GM10847 (cell line): ENCODE data around the gene PCDHGA10.

Experiments used
- POLR2A ChIP-seq: IDR thresholded peaks from 2 replicates; pipeline ENCODE4 v1.6.1; 2011; ENCODE audit not compliant: insufficient read length; ENCODE audit errors: extremely low read depth

Gene PCDHGA10

DNA sequence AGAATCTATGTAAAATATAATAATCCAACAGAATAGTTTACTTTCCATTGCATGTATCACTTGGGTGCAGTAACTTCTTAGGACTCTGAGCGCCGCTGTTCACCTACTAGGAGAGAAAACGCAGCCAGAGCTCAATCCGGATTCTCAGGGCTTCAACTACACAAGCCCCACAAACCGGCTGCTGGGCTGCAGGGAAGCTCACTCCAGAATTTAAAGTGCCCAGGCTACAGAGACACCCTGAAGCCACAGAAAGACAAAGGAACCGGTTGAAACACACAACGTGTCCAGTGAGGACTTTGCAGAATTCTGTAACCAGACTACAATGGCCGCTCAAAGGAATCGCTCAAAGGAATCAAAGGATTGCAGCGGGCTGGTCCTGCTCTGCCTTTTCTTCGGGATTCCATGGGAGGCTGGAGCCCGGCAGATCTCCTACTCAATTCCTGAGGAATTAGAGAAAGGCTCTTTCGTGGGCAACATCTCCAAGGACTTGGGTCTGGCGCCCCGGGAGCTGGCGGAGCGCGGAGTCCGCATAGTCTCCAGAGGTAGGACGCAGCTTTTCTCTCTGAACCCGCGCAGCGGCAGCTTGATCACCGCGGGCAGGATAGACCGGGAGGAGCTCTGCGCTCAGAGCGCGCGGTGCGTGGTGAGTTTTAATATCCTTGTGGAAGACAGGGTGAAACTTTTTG lies at the start of gene PCDHGA10:
PCDHGA10 (plus strand) TSS at position 134 of the 686 bp plus-strand sequence; CDS start at position 323, 189 bp downstream.
- no peak for TF ChIP-seq POLR2A

DNA sequence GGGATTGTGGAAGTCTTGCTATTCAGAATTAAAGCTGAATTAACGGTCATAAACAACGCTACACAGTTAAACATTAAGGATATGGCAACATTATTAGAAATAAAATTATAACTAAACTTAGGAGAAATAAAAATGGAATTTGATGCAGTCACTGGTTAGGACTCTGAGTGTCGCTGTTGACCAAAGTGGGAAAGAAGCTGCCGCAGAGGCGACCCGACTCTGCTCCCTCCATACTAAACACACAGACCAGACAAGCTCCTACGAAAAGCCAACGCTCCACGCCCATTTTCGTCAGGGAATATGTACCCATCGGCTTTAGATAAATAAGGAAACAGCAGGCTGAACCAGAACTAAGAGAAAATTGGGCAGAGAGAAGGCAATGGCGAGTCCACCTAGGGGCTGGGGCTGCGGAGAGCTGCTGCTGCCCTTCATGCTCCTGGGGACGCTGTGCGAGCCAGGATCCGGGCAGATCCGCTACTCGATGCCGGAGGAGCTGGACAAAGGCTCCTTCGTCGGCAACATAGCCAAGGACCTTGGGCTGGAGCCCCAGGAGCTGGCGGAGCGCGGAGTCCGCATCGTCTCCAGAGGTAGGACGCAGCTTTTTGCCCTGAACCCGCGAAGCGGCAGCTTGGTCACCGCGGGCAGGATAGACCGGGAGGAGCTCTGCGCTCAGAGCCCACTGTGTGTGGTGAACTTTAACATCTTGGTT lies 48.7 kb upstream of the PCDHGA10 start, which contains the start of gene PCDHGA5:
PCDHGA5 (plus strand) TSS at position 211 of the 709 bp plus-strand sequence; CDS start at position 380, 169 bp downstream.
- no peak for TF ChIP-seq POLR2A

DNA sequence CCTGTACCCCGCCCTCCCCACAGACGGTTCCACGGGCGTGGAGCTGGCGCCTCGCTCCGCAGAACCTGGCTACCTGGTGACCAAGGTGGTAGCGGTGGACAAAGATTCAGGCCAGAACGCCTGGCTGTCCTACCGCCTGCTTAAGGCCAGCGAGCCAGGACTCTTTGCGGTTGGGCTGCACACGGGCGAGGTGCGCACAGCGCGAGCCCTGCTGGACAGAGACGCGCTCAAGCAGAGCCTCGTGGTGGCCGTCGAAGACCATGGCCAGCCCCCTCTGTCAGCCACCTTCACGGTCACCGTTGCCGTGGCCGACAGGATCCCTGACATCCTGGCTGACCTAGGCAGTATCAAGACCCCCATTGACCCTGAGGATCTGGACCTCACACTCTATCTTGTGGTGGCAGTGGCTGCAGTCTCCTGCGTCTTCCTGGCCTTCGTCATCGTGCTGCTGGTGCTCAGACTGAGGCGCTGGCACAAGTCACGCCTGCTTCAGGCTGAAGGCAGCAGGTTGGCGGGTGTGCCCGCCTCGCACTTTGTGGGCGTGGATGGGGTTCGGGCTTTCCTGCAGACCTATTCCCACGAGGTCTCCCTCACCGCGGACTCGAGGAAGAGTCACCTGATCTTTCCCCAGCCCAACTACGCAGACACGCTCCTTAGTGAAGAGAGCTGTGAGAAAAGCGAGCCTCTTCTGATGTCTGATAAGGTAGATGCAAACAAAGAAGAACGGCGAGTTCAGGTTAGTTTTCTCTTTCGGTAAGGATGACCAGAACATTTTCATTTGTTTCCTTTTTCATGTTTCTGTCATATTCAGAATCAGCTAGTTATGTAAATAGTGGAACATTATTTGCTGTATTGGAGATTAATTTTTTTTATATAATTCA lies 46.5 kb upstream of the PCDHGA10 start:
- TF ChIP-seq POLR2A, result no peak

DNA sequence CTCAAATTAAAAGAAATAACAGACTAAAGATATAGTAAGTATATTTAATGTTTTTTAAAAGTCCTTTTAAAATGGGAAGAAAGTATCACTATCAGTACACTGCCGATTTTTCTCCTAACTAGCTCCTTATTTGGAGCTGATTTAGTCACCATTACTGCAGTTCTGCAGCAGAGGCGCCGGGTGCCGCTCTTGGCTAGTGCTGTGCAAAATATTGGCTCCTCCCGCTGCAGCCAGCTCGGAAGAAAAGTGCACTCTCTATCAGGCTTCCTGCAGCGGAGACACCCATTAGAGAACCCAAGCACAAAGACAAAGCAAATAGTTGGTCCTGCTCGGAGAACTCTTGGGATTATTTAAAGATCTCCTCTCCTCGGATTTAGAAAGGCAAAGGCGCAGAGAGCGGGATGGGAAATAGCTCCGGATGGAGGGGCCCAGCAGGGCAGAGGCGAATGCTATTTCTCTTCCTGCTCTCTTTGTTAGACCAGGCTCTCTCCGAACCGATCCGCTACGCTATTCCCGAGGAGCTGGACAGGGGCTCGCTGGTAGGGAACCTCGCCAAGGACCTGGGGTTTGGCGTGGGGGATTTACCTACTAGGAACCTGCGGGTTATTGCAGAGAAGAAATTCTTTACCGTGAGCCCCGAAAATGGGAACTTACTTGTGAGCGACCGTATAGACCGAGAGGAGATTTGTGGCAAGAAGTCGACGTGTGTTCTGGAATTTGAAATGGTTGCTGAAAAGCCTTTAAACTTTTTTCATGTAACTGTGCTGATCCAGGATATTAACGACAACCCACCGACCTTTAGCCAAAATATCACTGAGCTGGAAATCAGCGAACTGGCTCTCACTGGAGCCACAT lies 42.6 kb upstream of the PCDHGA10 start, which contains the start of gene PCDHGB3:
PCDHGB3 (plus strand) TSS at position 249 of the 855 bp plus-strand sequence; CDS start at position 402, 153 bp downstream.
- no peak for TF ChIP-seq POLR2A

DNA sequence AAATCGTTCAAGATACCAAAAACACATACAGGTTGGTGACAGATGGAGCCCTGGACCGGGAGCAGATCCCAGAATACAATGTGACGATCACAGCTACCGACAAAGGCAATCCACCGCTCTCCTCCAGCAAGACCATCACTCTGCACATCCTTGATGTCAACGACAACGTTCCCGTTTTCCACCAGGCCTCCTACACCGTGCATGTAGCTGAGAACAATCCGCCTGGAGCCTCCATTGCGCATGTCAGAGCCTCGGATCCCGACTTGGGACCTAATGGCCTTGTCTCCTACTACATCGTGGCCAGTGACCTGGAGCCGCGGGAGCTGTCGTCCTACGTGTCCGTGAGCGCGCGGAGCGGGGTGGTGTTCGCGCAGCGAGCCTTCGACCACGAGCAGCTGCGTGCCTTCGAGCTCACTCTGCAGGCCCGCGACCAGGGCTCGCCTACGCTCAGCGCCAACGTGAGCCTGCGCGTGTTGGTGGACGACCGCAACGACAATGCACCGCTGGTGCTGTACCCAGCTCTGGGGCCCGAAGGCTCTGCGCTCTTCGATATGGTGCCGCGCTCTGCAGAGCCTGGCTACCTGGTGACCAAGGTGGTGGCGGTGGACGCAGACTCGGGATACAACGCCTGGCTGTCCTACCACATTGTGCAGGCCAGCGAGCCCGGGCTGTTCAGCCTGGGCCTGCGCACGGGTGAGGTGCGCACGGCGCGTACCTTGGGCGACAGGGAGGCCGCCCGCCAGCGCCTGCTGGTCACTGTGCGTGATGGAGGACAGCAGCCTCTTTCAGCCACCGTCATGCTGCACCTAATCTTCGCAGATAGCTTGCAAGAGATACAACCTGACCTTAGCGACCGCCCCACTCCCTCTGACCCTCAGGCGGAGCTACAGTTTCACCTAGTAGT lies 41.0 kb upstream of the PCDHGA10 start:
- no peak for TF ChIP-seq POLR2A

DNA sequence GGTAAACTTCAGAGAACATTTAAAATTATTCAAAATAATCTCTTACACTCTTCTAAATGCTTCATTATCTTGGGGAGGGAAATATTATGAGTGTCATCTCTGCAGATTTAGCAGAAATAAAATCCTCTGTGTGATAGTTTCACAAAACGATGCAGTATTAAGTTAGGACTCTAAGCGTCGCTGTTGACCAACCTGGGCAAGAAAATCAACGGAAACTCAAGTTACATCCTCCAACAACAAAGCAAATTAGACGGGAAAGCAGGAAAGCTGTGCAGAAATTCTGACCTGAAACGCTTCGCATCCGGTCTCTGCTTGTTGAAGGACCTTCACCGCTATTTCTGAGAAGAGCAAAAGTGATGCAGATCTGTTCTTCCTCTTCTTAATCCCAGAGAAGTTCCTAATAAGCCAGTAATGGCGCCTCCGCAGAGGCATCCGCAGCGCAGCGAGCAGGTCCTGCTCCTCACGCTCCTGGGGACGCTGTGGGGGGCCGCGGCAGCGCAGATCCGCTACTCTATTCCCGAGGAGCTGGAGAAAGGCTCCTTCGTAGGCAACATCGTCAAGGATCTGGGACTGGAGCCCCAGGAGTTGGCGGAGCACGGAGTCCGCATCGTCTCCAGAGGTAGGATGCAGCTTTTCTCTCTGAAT lies 39.0 kb upstream of the PCDHGA10 start, which contains the start of gene PCDHGA6:
PCDHGA6 (plus strand) TSS at position 219 of the 645 bp plus-strand sequence; CDS start at position 412, 193 bp downstream.
- no peak for TF ChIP-seq POLR2A

DNA sequence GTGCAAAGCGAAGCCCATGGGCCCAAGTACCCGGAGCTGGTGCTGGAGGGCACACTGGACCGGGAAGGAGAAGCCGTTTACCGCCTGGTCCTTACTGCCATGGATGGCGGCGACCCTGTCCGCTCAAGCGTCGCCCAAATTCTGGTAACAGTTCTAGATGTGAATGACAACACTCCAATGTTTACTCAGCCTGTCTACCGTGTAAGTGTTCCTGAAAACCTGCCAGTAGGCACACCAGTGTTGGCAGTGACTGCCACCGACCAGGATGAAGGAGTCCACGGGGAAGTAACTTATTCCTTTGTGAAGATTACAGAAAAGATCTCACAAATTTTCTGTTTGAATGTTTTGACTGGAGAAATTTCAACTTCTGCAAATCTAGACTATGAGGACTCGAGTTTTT lies 38.2 kb upstream of the PCDHGA10 start:
- TF ChIP-seq POLR2A, result no peak

DNA sequence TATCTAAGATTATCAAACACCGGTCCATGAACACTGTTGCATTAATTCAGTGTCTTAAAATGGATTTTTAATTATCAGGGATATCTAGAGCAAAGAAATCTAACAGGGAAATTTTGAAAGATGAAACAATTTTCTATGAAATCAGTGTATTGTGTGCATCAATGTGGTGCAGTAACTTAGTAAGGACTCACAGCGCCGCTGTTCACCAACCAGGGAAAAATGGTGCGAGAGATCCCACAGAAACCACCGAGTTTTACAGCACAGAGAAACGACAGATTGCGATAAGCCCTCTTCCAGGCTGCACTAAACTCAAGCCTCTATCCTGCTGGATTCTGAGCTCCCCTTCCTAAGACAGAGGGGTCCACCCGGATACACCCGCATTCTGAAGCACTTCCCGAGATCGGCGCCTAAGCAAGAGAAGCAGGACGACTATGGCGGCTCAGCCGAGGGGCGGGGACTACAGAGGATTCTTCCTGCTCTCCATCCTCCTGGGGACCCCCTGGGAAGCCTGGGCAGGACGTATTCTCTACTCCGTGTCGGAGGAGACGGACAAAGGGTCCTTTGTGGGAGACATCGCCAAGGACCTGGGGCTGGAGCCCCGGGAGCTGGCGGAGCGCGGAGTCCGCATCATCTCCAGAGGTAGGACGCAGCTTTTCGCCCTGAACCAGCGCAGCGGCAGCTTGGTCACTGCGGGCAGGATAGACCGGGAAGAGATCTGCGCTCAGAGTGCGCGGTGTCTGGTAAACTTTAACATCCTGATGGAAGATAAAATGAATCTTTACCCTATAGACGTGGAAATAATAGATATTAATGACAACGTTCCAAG lies 30.1 kb upstream of the PCDHGA10 start, which contains the start of gene PCDHGA7:
PCDHGA7 (plus strand) TSS at position 274 of the 826 bp plus-strand sequence; CDS start at position 432, 158 bp downstream.
- no peak for TF ChIP-seq POLR2A

DNA sequence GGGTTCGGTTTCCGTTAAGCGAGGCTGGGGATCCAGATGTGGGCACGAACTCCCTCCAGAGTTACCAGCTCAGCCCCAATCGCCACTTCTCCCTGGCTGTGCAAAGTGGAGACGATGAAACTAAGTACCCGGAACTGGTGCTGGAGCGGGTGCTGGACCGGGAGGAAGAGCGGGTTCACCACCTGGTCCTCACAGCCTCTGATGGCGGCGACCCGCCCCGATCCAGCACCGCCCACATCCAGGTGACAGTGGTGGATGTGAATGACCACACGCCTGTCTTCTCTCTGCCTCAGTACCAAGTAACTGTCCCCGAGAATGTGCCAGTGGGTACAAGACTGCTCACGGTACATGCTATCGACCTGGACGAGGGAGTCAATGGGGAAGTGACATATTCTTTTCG lies 29.4 kb upstream of the PCDHGA10 start:
- no peak for TF ChIP-seq POLR2A

DNA sequence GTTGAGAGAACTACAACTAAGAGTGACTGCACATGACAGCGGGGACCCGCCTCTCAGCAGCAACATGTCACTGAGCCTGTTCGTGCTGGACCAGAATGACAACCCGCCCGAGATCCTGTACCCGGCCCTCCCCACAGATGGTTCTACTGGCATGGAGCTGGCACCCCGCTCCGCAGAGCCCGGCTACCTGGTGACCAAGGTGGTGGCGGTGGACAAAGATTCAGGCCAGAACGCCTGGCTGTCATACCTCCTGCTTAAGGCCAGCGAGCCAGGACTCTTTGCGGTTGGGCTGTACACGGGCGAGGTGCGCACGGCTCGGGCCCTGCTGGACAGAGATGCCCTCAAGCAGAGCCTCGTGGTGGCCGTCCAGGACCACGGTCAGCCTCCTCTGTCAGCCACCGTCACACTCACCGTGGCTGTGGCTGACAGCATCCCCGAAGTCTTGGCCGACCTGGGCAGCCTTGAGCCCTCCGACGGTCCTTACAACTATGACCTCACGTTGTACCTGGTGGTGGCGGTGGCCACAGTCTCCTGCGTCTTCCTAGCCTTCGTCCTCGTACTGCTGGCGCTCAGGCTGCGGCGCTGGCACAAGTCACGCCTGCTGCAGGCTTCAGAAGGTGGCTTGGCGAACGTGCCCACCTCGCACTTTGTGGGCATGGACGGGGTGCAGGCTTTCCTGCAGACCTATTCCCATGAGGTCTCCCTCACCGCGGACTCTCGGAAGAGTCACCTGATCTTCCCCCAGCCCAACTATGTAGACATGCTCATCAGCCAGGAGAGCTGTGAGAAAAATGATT lies 28.1 kb upstream of the PCDHGA10 start:
- no peak for TF ChIP-seq POLR2A
